Measurements from ENCODE around the gene NFATC2IP. TPM values are rescaled to one million over a fixed set of nuclear protein-coding genes. Genes with fewer than 3 reads are reported as not detected.

Gene NFATC2IP
- total RNA-seq, 1 experiment from 2014 or later = 73.0 TPM

DNA sequence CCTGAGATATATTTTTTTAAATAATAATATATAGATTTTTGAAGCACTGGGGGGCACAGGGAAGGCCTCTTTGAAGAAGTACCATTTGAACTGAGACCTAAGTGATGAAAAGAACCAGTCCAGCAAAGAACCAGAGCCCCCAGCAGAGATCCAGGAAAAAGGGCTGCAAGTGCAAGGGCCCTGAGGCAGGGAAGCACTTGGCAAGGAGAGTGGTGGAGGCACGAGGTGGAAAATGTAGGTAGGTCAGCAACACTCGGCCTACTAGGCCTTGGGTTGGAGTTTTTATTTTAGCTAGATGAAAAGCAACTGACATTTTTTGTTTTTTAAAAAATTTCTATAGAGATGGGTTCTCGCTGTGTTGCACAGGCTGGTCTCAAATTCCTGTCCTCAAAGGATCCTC, 20.5 kb upstream of the NFATC2IP start:
- Histone ChIP-seq H3K27ac (no peak overlapping the region), H3K4me3 (no peak overlapping the region), H3K27me3 (ENCODE audit: insufficient read depth, low read depth) (no peaks in the 10 kb centered on the region), H4K20me1 (ENCODE audit: insufficient read depth) (no peaks in the 10 kb centered on the region), H3K4me1 (replicated peaks; ENCODE audit: insufficient read depth) (no peaks in the 10 kb centered on the region), H2AFZ (no peak overlapping the region), H3K9me3 (ENCODE audit: insufficient read depth, low read depth) (no peaks in the 10 kb centered on the region), H3K79me2 (ENCODE audit: low read depth) (no peaks in the 10 kb centered on the region), H3K9me2 (ENCODE audit: insufficient read depth) (no peaks in the 10 kb centered on the region), H3F3A (ENCODE audit: insufficient read depth, low read depth) (peaks cover 22% of the 10 kb centered on the region; the same call in 1 of the 2 replicates), H3K36me3 (ENCODE audit: low read depth) (no peaks in the 10 kb centered on the region), H3K4me2 (no peak overlapping the region)
- TF ChIP-seq EZH2 (IDR thresholded peaks at IDR 0.05; ENCODE audit: low read depth) = no peak
- TF ChIP-seq CTCF (conservative IDR thresholded peaks at IDR 0.05) = no peak
- ChIA-PET POLR2A (ENCODE audit: unreplicated experiment) (no interaction called here), CTCF (no interaction called here)
- no TSS peak for BruUV-seq (replicated peaks)
- intact Hi-C loops (cut with micrococcal nuclease; ENCODE audit: unreplicated experiment) = no loop called here
- no peak for DNase-seq

DNA sequence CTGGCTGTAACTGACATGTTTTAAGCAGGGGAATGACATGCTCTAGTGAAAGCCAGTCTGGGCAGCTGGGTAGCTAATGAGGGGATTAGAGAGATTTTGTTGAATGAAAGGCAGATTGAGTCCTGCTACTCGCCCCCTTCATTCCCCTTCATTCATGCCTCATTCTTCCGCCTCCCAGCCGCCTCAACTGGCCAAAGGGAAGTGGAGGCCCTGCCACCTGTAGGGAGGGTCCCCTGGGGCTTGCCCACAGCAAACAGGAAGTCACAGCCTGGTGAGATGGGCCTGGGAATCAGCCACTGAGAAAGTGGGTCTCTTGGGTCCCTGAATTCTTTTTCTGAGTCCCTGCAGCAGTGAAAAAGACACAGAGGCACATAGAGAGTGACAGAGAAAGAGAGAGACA, 20.1 kb upstream of the NFATC2IP start:
- no peak for DNase-seq
- H3K9me2 ChIP-seq (ENCODE audit: insufficient read depth) = no peaks in the 10 kb centered on the region
- no peak overlapping the region for H3K4me3 ChIP-seq
- ChIA-PET POLR2A (ENCODE audit: unreplicated experiment) (no interaction called here), CTCF (no interaction called here)
- H4K20me1 ChIP-seq (ENCODE audit: insufficient read depth) = no peaks in the 10 kb centered on the region
- no peaks in the 10 kb centered on the region for H3K79me2 ChIP-seq (ENCODE audit: low read depth)
- TF ChIP-seq CTCF (conservative IDR thresholded peaks at IDR 0.05) (no peak), EZH2 (IDR thresholded peaks at IDR 0.05; ENCODE audit: low read depth) (no peak)
- H3K4me2 ChIP-seq = no peak overlapping the region
- BruUV-seq (replicated peaks) = no TSS peak
- H3K27me3 ChIP-seq (ENCODE audit: insufficient read depth, low read depth) = no peaks in the 10 kb centered on the region
- no peak overlapping the region for H3K27ac ChIP-seq
- peaks cover 20% of the 10 kb centered on the region; the same call in 1 of the 2 replicates for H3F3A ChIP-seq (ENCODE audit: insufficient read depth, low read depth)
- no peaks in the 10 kb centered on the region for H3K4me1 ChIP-seq (replicated peaks; ENCODE audit: insufficient read depth)
- intact Hi-C loops (cut with micrococcal nuclease; ENCODE audit: unreplicated experiment) = no loop called here
- H3K36me3 ChIP-seq (ENCODE audit: low read depth) = no peaks in the 10 kb centered on the region
- no peaks in the 10 kb centered on the region for H3K9me3 ChIP-seq (ENCODE audit: insufficient read depth, low read depth)
- H2AFZ ChIP-seq = no peak overlapping the region

- Histone ChIP-seq H3K4me2 (no peak within 1 kb of the TSS), H3K4me1 (replicated peaks; ENCODE audit: insufficient read depth) (no peaks in the 10 kb centered on the region), H3K4me3 (no peak within 1 kb of the TSS), H2AFZ (no peak within 1 kb of the TSS), H3K9me3 (ENCODE audit: insufficient read depth, low read depth) (no peaks in the 10 kb centered on the region), H3F3A (ENCODE audit: insufficient read depth, low read depth) (peaks cover 17% of the 10 kb centered on the region; the same call in 1 of the 2 replicates), H3K79me2 (ENCODE audit: low read depth) (no peaks in the 10 kb centered on the region), H3K36me3 (ENCODE audit: low read depth) (no peaks in the 10 kb centered on the region), H3K9me2 (ENCODE audit: insufficient read depth) (no peaks in the 10 kb centered on the region), H3K27ac (no peak within 1 kb of the TSS), H3K27me3 (ENCODE audit: insufficient read depth, low read depth) (no peaks in the 10 kb centered on the region), H4K20me1 (ENCODE audit: insufficient read depth) (no peaks in the 10 kb centered on the region)
- BruUV-seq (replicated peaks) = no TSS peak
- intact Hi-C loops (cut with micrococcal nuclease; ENCODE audit: unreplicated experiment) = no loop called here
- TF ChIP-seq CTCF (conservative IDR thresholded peaks at IDR 0.05) = no peak
- TF ChIP-seq EZH2 (IDR thresholded peaks at IDR 0.05; ENCODE audit: low read depth) = no peak
- CTCF ChIA-PET = interaction anchor here (0.6 kb wide), 1 partner anchor 11 kb away, joined by 3 read pairs; no protein-coding TSS in a partner anchor
- POLR2A ChIA-PET (ENCODE audit: unreplicated experiment) = interaction anchor here (0.7 kb wide), 1 partner anchor 314 kb away, joined by 6 read pairs; no protein-coding TSS in a partner anchor
- no peak for DNase-seq
Measured at GRCh38 chr16:28931801-28932225, 18.9 kb upstream of the NFATC2IP start, which contains the start of gene CD19. Gene CD19, plus strand, starts transcription at chr16:28931971. Its CDS starts 30 bp downstream, at chr16:28932001.
